CD4-positive, alpha-beta T cell treated with Interleukin-4 for 1 hour (primary cell): ENCODE measurements around the gene BRSK1.

ENCODE experiments used
- DNase-seq, 2 donors: peaks; one replicate each; pipeline ENCODE4 v3.0.0-alpha.2; 2020 to 2022

BRSK1 gene

GRCh38 chr19:55353803-55354697 is 70.3 kb downstream of the BRSK1 start:
- peak; percentile 76 to 80 for DNase-seq

- no peak for DNase-seq
Measured at GRCh38 chr19:55354698-55355212, 71.0 kb downstream of the BRSK1 start, which contains the start of gene COX6B2. Gene COX6B2 (minus strand): TSS chr19:55354719. CDS start chr19:55354521, 198 bp downstream.

GRCh38 chr19:55355213-55355821 is 71.5 kb downstream of the BRSK1 start:
- no peak for DNase-seq

GRCh38 chr19:55358493-55358892 is 74.7 kb downstream of the BRSK1 start:
- DNase-seq: no peak

GRCh38 chr19:55358943-55359908 is 75.4 kb downstream of the BRSK1 start:
- no peak for DNase-seq

GRCh38 chr19:55360902-55361301 is 77.1 kb downstream of the BRSK1 start:
- DNase-seq: no peak
